GM18858 (cell line): ENCODE results near the gene DNAH17.

Experiments
- ATAC-seq: cut with Tn5 transposase; IDR thresholded peaks from one replicate; pipeline ENCODE4 v1.9.1; 2021; ENCODE audit not compliant: unreplicated experiment

DNAH17 gene, protein sequence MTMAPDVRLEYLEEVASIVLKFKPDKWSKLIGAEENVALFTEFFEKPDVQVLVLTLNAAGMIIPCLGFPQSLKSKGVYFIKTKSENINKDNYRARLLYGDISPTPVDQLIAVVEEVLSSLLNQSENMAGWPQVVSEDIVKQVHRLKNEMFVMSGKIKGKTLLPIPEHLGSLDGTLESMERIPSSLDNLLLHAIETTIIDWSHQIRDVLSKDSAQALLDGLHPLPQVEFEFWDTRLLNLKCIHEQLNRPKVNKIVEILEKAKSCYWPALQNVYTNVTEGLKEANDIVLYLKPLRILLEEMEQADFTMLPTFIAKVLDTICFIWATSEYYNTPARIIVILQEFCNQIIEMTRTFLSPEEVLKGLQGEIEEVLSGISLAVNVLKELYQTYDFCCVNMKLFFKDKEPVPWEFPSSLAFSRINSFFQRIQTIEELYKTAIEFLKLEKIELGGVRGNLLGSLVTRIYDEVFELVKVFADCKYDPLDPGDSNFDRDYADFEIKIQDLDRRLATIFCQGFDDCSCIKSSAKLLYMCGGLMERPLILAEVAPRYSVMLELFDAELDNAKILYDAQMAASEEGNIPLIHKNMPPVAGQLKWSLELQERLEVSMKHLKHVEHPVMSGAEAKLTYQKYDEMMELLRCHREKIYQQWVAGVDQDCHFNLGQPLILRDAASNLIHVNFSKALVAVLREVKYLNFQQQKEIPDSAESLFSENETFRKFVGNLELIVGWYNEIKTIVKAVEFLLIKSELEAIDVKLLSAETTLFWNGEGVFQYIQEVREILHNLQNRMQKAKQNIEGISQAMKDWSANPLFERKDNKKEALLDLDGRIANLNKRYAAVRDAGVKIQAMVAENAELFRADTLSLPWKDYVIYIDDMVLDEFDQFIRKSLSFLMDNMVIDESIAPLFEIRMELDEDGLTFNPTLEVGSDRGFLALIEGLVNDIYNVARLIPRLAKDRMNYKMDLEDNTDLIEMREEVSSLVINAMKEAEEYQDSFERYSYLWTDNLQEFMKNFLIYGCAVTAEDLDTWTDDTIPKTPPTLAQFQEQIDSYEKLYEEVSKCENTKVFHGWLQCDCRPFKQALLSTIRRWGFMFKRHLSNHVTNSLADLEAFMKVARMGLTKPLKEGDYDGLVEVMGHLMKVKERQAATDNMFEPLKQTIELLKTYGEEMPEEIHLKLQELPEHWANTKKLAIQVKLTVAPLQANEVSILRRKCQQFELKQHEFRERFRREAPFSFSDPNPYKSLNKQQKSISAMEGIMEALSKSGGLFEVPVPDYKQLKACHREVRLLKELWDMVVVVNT (N-terminal part only)

DNA sequence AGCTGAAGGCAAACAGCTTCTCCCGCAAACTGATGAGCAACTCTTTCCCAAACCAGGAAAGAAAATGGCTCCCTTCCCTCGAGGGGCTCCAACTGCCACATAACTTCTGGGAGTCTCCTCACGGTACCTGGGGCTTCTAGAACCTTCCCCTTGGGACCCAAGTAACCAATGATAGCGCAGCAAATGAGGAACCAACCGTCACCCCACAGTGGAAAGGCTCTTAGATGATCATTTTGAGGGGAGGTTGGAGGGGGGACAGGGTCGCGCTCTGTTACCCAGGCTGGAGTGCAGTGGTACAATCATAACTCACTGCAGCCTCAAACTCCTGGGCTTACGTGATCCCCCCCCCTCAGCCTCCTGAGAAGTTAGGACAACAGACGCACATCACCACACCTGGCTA lies at the start of gene DNAH17:
Gene DNAH17 (minus strand): TSS at position 101 of the 400 bp plus-strand sequence. CDS start 2,339 bp downstream, outside the sequence.
- no peak for ATAC-seq

- no peak for ATAC-seq
These were observed 47.3 kb upstream of the DNAH17 start for GRCh38 chr17:78624324-78625151.

GRCh38 chr17:78623541-78623940 lies 46.3 kb upstream of the DNAH17 start:
- ATAC-seq: no peak

DNA sequence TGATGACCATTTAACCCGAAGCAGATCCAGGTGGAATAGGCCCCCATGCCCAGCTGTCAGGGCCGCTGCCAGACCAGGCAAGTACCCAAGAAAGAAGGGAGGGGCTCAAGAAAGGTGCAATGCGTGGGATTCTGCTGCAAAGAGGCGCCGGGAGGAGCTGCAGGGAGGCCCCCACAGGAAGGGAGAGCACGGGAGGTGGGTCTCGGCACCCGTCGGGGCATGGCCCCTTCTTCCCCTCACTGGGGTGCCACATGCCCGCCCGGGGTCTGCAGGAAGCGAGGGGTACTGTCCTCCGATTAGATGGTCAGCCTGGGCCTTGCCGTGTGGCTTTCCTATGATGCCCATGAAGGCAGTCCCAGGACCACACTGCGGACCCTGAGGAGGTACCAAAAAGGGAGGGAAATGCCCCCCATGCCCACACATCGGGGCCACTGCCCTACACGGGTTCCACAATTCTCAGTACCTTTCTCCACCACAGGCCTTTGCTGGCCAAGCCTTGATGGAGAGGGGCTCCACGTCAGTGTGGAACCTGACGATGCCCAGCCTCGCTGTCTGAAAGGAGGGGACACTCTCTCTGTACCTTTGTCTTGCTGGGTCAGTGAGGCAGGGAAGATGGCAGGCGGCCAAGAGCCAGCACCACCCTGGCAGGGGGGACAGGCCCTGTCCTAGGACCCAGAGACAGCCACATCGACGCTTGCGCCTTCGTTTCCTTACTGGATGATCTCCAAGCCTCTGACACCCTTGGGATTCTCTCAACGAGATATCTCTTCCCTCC lies 45.5 kb upstream of the DNAH17 start:
- ATAC-seq: no peak

GRCh38 chr17:78621720-78622490 lies 44.7 kb upstream of the DNAH17 start:
- no peak for ATAC-seq

GRCh38 chr17:78620099-78620498 lies 42.9 kb upstream of the DNAH17 start:
- no peak for ATAC-seq

- ATAC-seq: no peak
These were observed 42.1 kb upstream of the DNAH17 start for GRCh38 chr17:78619334-78619733.

- no peak for ATAC-seq
These were observed 41.3 kb upstream of the DNAH17 start for GRCh38 chr17:78618264-78619066.

GRCh38 chr17:78617511-78618061 lies 40.4 kb upstream of the DNAH17 start:
- no peak for ATAC-seq

- no peak for ATAC-seq
These were observed 39.8 kb upstream of the DNAH17 start for GRCh38 chr17:78616946-78617345.

- no peak for ATAC-seq
These were observed 38.4 kb upstream of the DNAH17 start for GRCh38 chr17:78615631-78616030.

- no peak for ATAC-seq
These were observed 36.2 kb upstream of the DNAH17 start for GRCh38 chr17:78613416-78613815.

DNA sequence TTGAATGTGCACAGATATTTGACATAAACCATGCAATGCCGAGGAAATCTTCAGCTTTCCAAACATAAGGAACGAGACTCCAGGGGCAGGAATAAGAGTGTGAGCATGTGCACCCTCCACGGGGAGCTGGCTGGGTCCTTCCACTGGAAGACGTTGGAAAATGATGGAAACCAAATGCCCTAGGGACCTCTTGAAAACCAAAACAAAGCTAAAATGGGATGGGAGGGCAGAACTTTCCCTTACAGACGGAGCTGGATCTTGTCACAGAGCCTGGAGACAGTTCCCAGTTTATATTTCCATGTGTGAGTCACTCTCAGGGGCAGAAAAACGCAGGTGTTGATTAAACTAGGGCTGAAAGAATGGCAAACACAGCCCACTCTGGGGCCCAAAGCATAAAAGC lies 34.4 kb upstream of the DNAH17 start:
- no peak for ATAC-seq

DNA sequence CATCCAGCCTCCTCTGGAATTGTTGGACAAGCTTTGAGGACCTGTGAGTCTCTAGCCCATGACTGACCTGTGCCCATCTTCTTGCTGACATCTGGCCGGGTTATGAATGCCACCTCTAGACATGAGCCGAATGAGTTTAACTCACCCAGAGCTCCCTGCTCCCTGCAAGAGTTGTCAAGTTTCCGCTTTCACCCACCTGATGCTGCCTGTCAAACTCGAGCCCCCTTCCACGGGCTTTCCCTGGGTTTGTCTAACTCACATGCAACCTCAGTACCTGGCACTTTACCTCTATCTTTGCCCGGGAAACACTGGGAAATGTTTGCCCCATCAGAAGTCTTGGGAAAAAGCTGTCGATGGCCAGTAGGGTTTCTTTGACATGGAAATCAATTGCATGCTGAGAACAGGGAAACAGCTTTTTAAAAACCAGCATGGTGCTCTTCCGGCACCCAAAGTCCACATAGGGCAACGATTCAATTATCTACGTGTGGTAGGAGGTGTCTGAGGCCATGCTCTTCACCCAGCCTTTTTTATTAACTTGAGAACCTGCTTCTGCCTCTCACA lies 33.8 kb upstream of the DNAH17 start:
- ATAC-seq: no peak

- no peak for ATAC-seq
These were observed 32.0 kb upstream of the DNAH17 start for GRCh38 chr17:78609191-78609641.

DNA sequence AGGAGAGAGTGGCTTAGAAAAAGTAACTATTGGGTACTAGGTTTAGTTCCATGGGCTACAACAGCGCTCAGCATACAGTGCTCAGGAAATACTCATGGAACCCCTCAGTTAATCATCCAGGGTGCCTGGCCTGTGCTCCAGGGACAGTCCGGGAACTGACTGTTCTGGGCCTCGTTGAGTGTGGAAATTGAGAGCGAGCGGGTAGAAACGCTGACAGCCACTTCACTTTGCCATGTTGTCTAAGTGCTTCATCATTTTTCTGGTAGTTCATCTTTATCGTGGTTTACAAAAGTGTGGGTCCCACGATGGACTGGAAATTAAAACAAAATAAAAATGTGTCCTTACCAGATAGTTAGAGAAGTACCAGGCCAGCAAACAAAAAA lies 31.6 kb upstream of the DNAH17 start:
- no peak for ATAC-seq

DNA sequence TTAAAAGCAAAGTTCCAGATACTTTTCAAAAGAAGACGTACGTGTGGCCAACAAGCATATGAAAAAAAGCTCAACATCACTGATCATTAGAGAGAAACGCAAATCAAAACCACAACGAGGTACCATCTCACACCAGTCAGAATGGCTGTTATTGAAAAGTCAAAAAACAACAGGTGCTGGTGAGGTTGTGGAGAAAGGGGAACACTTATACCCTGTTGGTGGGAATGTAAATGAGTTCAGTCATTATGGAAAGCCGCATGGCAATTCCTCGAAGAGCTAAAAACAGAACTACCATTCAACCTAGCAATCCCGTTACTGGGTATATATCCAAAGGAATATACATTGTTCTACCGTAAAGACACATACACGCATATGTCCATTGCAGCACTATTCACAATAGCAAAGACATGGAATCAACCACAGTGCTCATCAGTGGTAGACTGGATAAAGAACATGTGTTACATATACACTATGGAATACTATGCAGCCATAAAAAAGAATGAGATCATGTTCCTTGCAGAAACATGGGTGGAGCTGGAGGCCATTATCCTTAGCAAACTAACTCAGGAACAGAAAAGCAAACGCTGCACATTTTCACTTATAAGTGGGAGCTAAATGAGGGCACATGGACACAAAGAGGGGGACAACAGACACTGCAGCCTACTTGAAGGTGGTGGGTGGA lies 31.1 kb upstream of the DNAH17 start:
- no peak for ATAC-seq
